ENCODE measurements around the gene MARCHF10.
A peak's percentile ranks its signal among the peaks of the same experiment; 100 is the strongest.

The MARCHF10 gene

GRCh38 chr17:62724398-62725146, 83.5 kb downstream of the MARCHF10 start:
- TF ChIP-seq CTCF (IDR thresholded peaks at IDR 0.05; ENCODE audit: borderline replicate concordance, control extremely low read depth, extremely low read depth, insufficient read depth, missing control alignments) = no peak
- peak; percentile 71 for DNase-seq (ENCODE audit: low spot score)
- in situ Hi-C loops (cut with MboI; ENCODE audit: low sequenced_read_pairs, unreplicated experiment) = no loop called here

- no peak for TF ChIP-seq CTCF (IDR thresholded peaks at IDR 0.05; ENCODE audit: borderline replicate concordance, control extremely low read depth, extremely low read depth, insufficient read depth, missing control alignments)
- in situ Hi-C loops (cut with MboI; ENCODE audit: low sequenced_read_pairs, unreplicated experiment) = no loop called here
- DNase-seq (ENCODE audit: low spot score) = no peak
Observed at GRCh38 chr17:62723842-62724241, 84.3 kb downstream of the MARCHF10 start.

GRCh38 chr17:62722625-62723024, 85.5 kb downstream of the MARCHF10 start:
- in situ Hi-C loops (cut with MboI; ENCODE audit: low sequenced_read_pairs, unreplicated experiment) = no loop called here
- DNase-seq (ENCODE audit: low spot score) = no peak
- no peak for TF ChIP-seq CTCF (IDR thresholded peaks at IDR 0.05; ENCODE audit: borderline replicate concordance, control extremely low read depth, extremely low read depth, insufficient read depth, missing control alignments)

GRCh38 chr17:62720126-62720850, 87.8 kb downstream of the MARCHF10 start:
- in situ Hi-C loops (cut with MboI; ENCODE audit: low sequenced_read_pairs, unreplicated experiment) = no loop called here
- no peak for DNase-seq (ENCODE audit: low spot score)
- no peak for TF ChIP-seq CTCF (IDR thresholded peaks at IDR 0.05; ENCODE audit: borderline replicate concordance, control extremely low read depth, extremely low read depth, insufficient read depth, missing control alignments)

- DNase-seq (ENCODE audit: low spot score) = no peak
- in situ Hi-C loops (cut with MboI; ENCODE audit: low sequenced_read_pairs, unreplicated experiment) = no loop called here
- TF ChIP-seq CTCF (IDR thresholded peaks at IDR 0.05; ENCODE audit: borderline replicate concordance, control extremely low read depth, extremely low read depth, insufficient read depth, missing control alignments) = no peak
Observed at GRCh38 chr17:62719586-62719985, 88.5 kb downstream of the MARCHF10 start.

GRCh38 chr17:62718429-62718828, 89.7 kb downstream of the MARCHF10 start:
- no peak for TF ChIP-seq CTCF (IDR thresholded peaks at IDR 0.05; ENCODE audit: borderline replicate concordance, control extremely low read depth, extremely low read depth, insufficient read depth, missing control alignments)
- DNase-seq (ENCODE audit: low spot score) = no peak
- in situ Hi-C loops (cut with MboI; ENCODE audit: low sequenced_read_pairs, unreplicated experiment) = no loop called here

Measured in GM13976 (cell line).